HG02571 (cell line): ENCODE data around the gene ZNF554.

Source experiments
- ATAC-seq: cut with Tn5 transposase; IDR thresholded peaks from one replicate; pipeline ENCODE4 v1.9.1; 2021; ENCODE audit warnings: mild to moderate bottlenecking, moderate library complexity; ENCODE audit not compliant: unreplicated experiment

The ZNF554 gene

DNA sequence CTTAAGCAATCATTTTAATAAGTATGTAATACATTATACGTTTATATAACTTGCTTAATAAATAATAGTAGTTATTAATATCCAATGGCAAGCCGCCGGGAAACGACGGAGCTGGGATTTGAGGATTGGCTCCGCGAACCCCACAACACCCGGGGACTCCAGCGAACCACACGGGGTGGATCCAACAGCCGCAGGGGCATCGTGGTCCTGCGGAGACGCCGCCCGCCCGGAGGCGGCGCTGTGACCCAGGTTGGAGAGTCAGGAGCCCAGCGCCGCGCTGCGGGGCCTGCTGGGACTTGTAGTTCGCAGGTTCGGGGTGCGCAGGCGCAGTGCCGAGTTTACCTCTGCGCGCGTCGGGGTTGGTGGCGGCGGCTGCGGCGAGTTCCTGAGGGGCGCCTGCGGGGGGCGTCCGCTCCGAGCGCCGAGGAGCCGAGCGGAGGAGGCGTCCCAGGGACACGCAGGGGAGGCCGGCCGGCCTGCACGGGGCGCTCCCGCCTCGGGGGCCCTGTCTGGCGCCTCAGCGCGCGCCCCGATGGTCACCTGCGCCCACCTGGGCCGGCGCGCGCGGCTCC, at the start of gene ZNF554:
TSS of gene ZNF554 (plus strand) at position 329 of the 572 bp plus-strand sequence. CDS start at position 533, 204 bp downstream.
- peak; percentile 88 for ATAC-seq

DNA sequence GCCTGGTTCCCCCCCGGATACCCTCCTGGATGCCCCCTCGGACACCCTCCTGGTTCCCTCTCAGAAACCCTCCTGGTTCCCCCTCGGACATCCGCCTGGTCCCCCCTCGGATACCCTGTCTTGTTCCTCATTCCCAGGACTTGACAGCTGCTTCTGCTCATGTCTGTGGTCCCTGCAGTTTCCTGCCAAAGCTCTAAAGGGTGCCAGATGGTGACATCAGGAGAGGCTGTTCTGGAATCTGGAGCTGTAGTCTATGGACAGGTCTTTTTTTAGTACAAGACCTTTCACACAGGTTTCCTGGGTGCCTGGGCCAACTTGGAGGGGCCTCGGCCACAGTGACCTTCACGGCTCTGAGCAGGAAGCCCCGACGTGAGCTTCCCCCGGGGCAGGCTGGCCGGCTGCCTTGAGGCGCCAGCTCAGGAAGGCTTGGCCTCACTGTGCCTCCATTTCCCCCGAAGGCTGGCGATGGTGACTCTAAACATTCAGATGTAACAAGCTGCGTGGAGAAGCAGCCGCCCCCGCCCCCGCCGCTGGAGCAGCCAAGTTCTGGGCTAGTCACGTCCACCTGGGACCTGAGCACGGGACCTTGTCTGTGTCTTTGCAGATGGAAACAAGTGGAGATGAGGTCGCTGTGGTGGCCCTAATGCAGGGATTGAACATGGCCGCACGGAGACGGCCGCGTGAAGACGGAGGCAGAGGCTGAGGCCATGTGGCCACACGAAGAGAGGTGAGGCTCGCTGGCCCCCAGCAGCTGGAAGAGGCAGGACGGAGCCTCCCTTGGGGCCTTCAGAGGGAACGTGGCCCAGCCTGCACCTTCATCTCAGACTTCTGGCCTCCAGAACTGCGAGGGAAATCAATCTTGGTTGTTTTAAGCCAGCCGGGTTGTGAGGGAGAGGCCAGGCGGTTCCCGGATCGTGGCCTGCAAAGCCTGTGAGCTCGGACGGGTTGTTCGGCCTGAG, 49.3 kb upstream of the ZNF554 start:
- no peak for ATAC-seq

- ATAC-seq, result no peak
Observed at GRCh38 chr19:2771786-2772674, 47.6 kb upstream of the ZNF554 start.

DNA sequence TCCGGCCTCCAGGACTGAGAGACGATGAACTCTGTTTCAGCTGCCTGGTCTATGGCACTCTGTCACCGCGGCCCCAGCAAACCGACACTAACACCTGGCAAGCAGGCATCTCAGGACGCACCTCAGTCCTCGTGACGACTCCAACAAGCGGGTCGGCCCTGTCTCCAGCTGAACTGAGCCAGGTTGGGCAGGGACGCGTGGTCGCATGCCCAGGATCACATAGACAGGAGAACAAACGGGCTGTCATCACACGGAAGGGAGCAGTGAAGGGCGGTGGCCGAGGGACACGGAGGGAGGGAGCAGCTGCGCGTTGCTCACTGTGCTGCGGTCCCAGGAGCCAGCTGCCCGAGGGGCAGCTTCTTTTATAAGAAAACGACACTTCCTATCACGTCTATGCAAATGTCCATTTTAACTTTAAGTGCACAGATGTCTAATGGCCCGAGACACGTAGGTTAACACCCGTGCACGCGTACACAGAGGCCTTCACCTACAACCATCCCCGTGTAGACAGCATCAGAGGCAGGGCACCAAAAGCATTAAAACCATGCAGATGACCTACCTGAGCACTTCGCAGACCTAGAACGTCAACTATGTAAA, 45.5 kb upstream of the ZNF554 start:
- ATAC-seq, result no peak

DNA sequence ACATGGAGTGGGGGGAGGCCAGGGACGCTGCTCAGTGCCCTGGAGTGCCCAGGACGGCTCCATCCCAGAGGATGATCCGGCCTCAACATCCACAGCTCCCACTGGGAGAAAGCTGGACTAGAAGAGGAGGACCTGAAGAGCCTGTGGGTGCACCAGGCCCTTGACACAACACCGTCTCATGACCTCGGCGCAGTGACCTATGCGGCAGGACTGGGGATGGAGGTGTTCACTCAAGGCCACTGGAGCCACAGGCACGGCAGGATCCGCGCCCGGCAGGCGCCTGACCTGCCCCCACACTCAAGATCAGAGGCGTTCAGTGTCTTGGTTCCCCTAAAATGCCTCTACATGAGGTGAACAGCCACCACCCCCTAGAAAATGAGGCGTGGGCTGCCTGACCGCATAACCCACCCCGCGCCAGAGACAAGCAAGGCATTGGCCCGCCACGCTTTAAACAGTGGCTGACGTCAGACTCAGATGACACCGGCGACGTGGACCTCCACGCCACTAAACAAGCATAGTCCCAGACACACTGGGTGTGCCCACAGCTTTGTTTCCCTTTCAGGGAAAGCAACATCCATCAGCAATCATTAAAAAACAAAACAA, 44.6 kb upstream of the ZNF554 start:
- no peak for ATAC-seq

- ATAC-seq, result no peak
Observed at GRCh38 chr19:2775556-2776430, 43.9 kb upstream of the ZNF554 start.

- no peak for ATAC-seq
Observed at GRCh38 chr19:2777952-2778683, 41.5 kb upstream of the ZNF554 start.

DNA sequence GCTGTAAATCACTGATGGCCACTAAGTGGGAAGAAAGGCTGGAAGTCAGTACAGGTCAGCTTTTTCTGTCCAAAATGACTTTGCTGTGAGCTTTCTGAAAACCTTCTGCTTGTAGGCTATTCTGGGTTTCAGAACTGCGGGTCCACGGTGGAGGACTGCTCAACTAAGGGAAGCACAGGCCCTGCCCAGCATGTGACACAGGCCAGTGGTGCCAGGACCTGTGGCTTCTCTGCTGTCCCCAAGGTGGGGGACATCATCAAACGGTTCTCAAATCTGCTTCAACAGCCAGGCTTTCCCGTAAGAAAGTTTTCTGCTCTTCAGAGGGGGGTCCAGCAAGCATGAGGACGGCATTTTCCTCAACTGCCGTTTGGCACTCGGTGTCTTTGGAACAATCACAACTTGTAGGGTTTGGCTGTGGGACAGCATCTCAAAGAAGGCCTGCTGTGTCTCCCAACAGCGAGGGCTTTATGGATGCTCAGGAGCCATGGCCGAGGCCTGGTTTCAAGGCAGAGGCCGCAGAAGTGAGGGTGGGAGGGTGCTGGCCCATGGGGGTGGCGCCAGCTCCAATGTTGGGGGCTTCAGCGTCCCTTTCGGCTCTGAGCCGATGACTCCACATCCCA, 40.4 kb upstream of the ZNF554 start:
- no peak for ATAC-seq

- no peak for ATAC-seq
Observed at GRCh38 chr19:2780284-2780683, 39.4 kb upstream of the ZNF554 start.

DNA sequence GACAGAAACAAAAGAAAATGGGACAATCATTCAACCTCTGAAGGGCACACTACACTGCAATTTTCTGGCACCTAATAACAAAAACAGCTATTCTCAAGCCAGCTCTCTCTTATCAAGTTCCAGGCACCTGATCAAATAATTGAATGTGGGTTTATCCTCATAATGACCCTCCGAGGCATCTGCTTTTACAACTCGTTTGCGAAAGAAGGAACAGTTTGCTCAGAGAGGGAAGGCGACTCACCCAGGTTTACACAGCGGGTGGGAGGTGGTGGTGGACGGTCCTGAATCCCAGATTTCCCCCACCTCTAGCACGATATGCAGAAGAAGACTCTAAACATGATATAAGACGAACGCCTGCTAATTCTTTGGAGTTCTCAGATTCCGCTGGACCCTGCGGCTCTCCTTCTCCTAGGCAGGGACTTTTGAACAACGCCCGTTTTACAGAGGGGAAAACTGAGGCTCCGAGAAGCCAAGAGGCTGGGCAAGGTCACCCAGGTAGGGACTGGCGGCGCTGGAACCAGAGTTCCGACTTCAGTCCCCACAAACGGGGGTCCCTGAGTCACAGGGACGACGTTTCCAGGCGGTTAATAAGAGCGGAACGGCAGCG, 37.2 kb upstream of the ZNF554 start:
- no peak for ATAC-seq

GRCh38 chr19:2782936-2783780, 36.5 kb upstream of the ZNF554 start, which contains the start of gene SGTA:
SGTA (minus strand) TSS chr19:2783273; CDS start chr19:2769068, 14,205 bp downstream.
- ATAC-seq, result peak; percentile 74

DNA sequence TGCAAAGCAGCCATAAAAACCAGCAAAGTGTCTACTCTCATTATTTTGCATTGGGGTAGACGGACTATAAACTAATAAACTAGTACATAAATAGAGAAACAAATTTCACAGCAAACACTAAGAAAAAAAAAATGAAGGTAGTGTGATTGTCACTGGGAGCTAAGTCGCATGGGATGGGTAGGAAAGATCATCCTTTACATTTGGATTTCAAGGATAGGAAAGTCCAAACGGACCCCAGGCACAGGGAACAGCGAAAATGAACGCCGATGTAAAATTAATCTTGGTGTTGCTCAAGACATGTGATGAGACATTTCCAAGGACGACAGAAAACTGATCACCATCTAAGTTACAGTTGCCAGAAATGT, 35.9 kb upstream of the ZNF554 start:
- ATAC-seq, result no peak

- ATAC-seq, result peak; percentile 46
Observed at GRCh38 chr19:2785244-2785997, 34.2 kb upstream of the ZNF554 start, which contains the start of gene THOP1. THOP1 (plus strand) TSS chr19:2785503; CDS start chr19:2785663, 160 bp downstream.

- ATAC-seq, result no peak
Observed at GRCh38 chr19:2787115-2787514, 32.6 kb upstream of the ZNF554 start.

- ATAC-seq, result no peak
Observed at GRCh38 chr19:2788237-2788636, 31.4 kb upstream of the ZNF554 start.

- no peak for ATAC-seq
Observed at GRCh38 chr19:2790194-2790556, 29.5 kb upstream of the ZNF554 start.
